NCI-H526 treated with DMSO at 0.1 percent for 48 hours (cell line): ENCODE data around the gene CST9L.
"Not testable (repeated sequence)": the region's sequence is repeated elsewhere in the genome, so short reads cannot be mapped to it uniquely, and the experiment has no call there.

Source experiments
- DNase-seq: peaks from one replicate; lab custom pipeline; 2025; lab: John Stamatoyannopoulos, UW

Gene CST9L

GRCh38 chr20:23586735-23587525, 18.6 kb upstream of the CST9L start:
- DNase-seq, result no peak

- DNase-seq, result no peak
These were observed 17.8 kb upstream of the CST9L start for GRCh38 chr20:23585808-23586734.

- no peak for DNase-seq
These were observed 17.1 kb upstream of the CST9L start for GRCh38 chr20:23585449-23585807.

- no peak for DNase-seq
These were observed 16.3 kb upstream of the CST9L start for GRCh38 chr20:23584434-23585199.

- no peak for DNase-seq
These were observed 15.2 kb upstream of the CST9L start for GRCh38 chr20:23583526-23583925.

- DNase-seq, result no peak
These were observed 14.0 kb upstream of the CST9L start for GRCh38 chr20:23582293-23582692.

- not testable (repeated sequence) for DNase-seq
These were observed 13.5 kb upstream of the CST9L start for GRCh38 chr20:23581833-23582232.

- DNase-seq, result no peak
These were observed 6.7 kb upstream of the CST9L start for GRCh38 chr20:23574977-23575376.

- no peak for DNase-seq
These were observed 2.0 kb upstream of the CST9L start for GRCh38 chr20:23570178-23570760.

GRCh38 chr20:23569570-23569969, 1.3 kb upstream of the CST9L start:
- DNase-seq, result no peak

GRCh38 chr20:23568971-23569330, 667 bp upstream of the CST9L start:
- no peak for DNase-seq

- no peak for DNase-seq
These were observed 1.9 kb downstream of the CST9L start for GRCh38 chr20:23566199-23566932.

GRCh38 chr20:23565503-23566045, 2.7 kb downstream of the CST9L start:
- no peak for DNase-seq

GRCh38 chr20:23564927-23565326, 3.4 kb downstream of the CST9L start:
- no peak for DNase-seq

GRCh38 chr20:23562721-23563342, 5.5 kb downstream of the CST9L start:
- DNase-seq, result no peak

- no peak for DNase-seq
These were observed 13.9 kb downstream of the CST9L start for GRCh38 chr20:23554401-23554800.

- DNase-seq, result no peak
These were observed 16.5 kb downstream of the CST9L start for GRCh38 chr20:23551786-23552185.

- no peak for DNase-seq
These were observed 16.9 kb downstream of the CST9L start for GRCh38 chr20:23551383-23551782.

- no peak for DNase-seq
These were observed 18.1 kb downstream of the CST9L start for GRCh38 chr20:23550227-23550626.

GRCh38 chr20:23548408-23548807, 19.9 kb downstream of the CST9L start:
- DNase-seq, result no peak

GRCh38 chr20:23547613-23548012, 20.7 kb downstream of the CST9L start:
- DNase-seq, result no peak
